Right cardiac atrium (tissue), 5 donors: Measurements from ENCODE around the gene ZNHIT2. TPM values are rescaled to one million over a fixed set of nuclear protein-coding genes. Genes with fewer than 3 reads are reported as not detected.

Experiments used
- ATAC-seq, 2 donors: fragments of 200-7000 bp; cut with Tn5 transposase; one replicate each; pipeline versions ENCODE4 v1.8.0 to v1.9.1; 2020; ENCODE audit warnings: moderate library complexity in 2 of 2, mild to moderate bottlenecking in 1 of 2
- DNase-seq, 3 donors: peaks; one replicate each; pipeline ENCODE4 v3.0.0-alpha.2; 2020
- H3K27ac ChIP-seq: one replicate; pipeline ENCODE4 v1.5.1; 2013; ENCODE audit warnings: mild to moderate bottlenecking, low read length, control low read depth, moderate library complexity
- H3K27me3 ChIP-seq: one replicate; pipeline ENCODE4 v1.6.1; 2013; ENCODE audit not compliant: control insufficient read depth, insufficient read depth
- H3K4me1 ChIP-seq: one replicate; pipeline ENCODE4 v1.6.1; 2013; ENCODE audit warnings: low read length; ENCODE audit not compliant: control insufficient read depth, insufficient read depth
- H3K4me3 ChIP-seq: one replicate; pipeline ENCODE4 v1.5.1; 2013; ENCODE audit warnings: low read length, control low read depth
- H3K9me3 ChIP-seq: one replicate; pipeline ENCODE4 v1.6.1; 2013; ENCODE audit warnings: low read length; ENCODE audit not compliant: control insufficient read depth
- WGBS: extraction: QIAGEN DNeasy Blood & Tissue Kit; methylation state at CpG from one replicate; pipeline ENCODE4 v1.1.7; 2013; 5-methylcytosine and 5-hydroxymethylcytosine counted together
- intact Hi-C, 4 donors: fragments of 100-400 bp; cut with DNase I; formaldehyde crosslinking; loops; one replicate each; pipeline versions ENCODE4 v1.11.0 to v1.14.0; 2022 to 2023
- polyA plus RNA-seq: library from polyadenylated mRNA; stranded (reverse); fragments of 200-250 nt; gene quantifications from one replicate; pipeline ENCODE4 v1.2.3, GENCODE V29; 2013
- total RNA-seq, 4 donors: library from RNA; stranded (reverse); fragmentation: NEBNext Ultra II Directional; extraction: Animal tissue kit (Norgen Biotek cat#: 25700); gene quantifications; one replicate each; pipeline ENCODE4 v1.2.1, GENCODE V29; 2021
- donor health status: healthy with polysubstance abuse.
- donor health status: DM: no; HTN: yes; CAD: no.
- donor health status: DM: no; HTN: no; CAD: no.
- donor health status: DM: no; HTN: yes; CAD: no; lungs with severe emphysema.
- donor health status: DM: yes; HTN: yes; CAD: no.

The ZNHIT2 gene
- total and polyA plus RNA-seq, 5 donors, result 6.4 to 11.6 (median 7.9) TPM

DNA sequence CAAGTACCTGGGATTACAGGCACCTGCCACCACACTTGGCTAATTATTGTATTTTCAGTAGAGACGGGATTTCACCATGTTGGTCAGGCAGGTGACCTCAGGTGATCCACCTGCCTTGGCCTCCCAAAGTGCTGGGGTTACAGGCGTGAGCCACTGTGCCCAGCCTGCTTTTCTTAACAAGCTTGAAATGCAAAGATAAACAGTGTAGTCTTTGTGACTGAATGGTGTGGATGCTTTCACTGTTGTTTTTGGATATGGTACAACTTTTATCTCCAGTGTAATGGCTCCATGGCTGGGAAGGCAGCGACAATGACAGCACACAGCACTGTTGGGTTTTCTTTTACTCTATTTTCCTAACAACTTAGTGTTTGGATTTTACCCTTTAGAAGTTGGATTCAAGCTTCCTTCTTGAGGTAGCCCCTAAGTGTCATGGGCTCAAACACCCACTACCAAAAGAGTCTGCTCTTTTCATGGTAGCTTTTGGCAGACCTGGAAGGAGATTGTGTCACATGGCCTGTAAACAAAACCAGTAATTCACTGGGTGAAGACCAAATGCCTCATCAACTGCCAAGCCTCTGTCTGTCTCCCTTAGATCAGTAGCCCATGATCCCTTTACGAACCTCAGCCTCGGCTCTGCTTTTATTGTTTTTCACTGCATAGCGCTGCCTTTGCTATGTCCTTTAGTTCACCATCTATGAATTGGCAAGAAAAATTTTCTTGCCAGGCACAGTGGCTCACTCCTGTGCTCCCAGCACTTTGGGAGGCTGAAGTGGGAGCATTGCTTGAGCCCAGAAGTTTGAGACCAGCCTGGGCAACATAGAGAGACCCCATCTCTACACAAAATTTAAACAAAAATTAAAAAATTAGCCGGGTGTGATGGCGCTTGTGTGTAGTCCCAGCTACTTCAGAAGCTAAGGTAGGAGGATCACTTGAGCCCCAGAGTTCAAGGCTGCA, 15.1 kb downstream of the ZNHIT2 start:
- Histone ChIP-seq H3K9me3 (no peaks in the 10 kb centered on the region), H3K27ac (peak overlapping the region; percentile 88), H3K27me3 (no peaks in the 10 kb centered on the region), H3K4me1 (peaks cover 9% of the 10 kb centered on the region), H3K4me3 (no peak overlapping the region)
- WGBS, result 57% methylated on average over 8 of the region's 8 CpGs
- peak in 1 of 3 donors; percentile 62 for DNase-seq
- intact Hi-C loops, result no loop called here
- peak; percentile 78 to 83 for ATAC-seq

DNA sequence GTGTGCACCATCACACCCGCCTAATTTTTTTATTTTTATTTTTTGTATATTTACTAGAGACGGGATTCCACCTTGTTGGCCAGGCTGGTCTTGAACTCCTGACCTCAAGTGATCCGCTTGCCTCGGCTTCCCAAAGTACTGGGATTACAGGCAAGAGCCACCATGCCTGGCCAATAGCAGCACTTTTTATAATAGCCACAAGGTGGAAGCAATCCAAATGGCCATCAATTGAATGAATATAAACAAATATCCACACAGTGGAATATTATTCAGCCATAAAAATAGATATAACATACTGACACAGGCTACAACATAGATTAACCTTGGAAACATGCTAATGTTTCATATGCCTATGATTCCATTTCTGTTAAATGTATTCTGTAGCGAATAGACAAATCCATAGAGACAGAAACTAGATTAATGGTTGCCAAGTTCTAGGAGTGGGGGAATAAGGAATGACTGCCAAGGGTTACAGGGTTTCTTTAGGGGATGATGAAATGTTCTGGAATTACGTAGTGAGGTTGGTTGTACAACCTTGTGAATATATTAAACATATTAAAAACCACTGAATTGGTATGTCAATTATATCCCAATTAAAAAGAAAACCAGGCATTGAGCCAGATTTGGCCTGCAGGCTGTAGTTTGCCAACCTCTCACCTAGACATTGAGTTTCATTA, 16.7 kb downstream of the ZNHIT2 start:
- H3K4me3 ChIP-seq, result no peak overlapping the region
- H3K27ac ChIP-seq, result no peak overlapping the region
- intact Hi-C loops, result no loop called here
- no peaks in the 10 kb centered on the region for H3K27me3 ChIP-seq
- 73% methylated on average over 6 of the region's 6 CpGs for WGBS
- no peak for DNase-seq
- H3K4me1 ChIP-seq, result peaks cover 9% of the 10 kb centered on the region
- H3K9me3 ChIP-seq, result no peaks in the 10 kb centered on the region
- no peak for ATAC-seq

DNA sequence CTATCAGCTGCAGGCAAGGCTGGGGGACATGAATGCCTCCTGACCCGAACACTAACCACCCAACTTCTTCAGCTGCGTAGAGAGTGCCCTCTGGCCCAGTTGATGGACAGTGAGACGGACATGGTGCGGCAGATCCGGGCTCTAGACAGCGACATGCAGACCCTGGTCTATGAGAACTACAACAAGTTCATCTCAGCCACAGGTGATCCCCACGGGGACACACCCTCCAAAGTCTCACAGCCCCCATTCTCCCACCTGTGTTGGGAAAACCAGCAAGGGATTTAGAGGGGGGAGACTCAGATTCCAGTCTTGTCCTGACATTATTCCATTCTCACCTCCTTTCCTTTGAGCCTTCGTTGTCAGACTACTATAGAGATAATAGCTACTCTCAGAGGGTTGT, 20.6 kb downstream of the ZNHIT2 start:
- Histone ChIP-seq H3K27me3 (no peaks in the 10 kb centered on the region), H3K27ac (peak overlapping the region; percentile 92), H3K4me3 (peak overlapping the region; percentile 91), H3K4me1 (peaks cover 2% of the 10 kb centered on the region), H3K9me3 (no peaks in the 10 kb centered on the region)
- WGBS, result 35% methylated on average over 8 of the region's 8 CpGs
- no peak for DNase-seq
- ATAC-seq, result no peak
- intact Hi-C loops, result no loop called here

DNA sequence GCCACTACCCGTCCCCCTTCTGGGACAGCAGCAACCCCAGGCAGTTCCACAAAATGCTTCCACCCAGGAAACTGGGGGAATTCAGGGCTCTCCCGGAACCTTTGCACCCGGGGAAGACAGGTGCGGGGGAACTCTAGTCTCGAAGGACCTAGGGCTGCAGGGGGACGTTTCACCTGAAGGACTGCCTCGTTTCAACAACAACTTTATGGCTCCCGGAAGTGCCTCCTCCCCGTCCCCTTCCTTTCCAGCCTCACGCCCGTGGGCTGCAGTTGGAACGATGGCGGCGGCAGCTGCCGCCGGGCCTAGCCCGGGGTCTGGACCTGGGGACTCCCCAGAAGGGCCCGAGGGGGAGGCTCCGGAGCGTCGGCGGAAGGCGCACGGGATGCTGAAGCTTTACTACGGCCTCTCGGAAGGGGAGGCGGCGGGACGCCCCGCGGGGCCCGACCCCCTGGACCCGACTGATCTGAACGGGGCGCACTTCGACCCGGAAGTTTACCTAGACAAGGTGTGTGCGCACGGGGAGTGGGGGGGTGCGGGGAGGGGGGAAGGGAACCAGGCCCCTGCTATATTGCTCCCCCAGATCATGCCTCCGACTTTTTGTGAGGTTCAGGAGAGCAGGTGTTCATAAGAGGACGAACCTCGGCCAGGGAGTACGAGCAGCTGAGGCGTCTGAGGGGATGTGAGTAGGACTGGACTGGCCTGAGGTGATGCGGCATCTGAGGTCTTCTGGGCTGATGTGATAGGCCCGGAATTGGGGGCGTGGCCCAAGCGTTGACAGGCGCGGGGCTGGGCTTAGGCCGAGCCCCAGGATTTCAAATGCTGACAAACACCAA, 21.3 kb downstream of the ZNHIT2 start, which contains the start of gene VPS51:
Gene VPS51 (plus strand): TSS at position 241 of the 833 bp plus-strand sequence. CDS start 37 bp downstream, at position 278.
- Histone ChIP-seq H3K27ac (peak within 1 kb of the TSS; percentile 92), H3K4me1 (no peaks in the 10 kb centered on the region), H3K27me3 (no peaks in the 10 kb centered on the region), H3K4me3 (peak within 1 kb of the TSS; percentile 91), H3K9me3 (no peaks in the 10 kb centered on the region)
- intact Hi-C loops, result no loop called here
- WGBS, result under 1% methylated on average over 52 of the region's 52 CpGs
- ATAC-seq (peak; percentile 96 to 97), DNase-seq (peak; percentile 91 to 96 (median 95))

DNA sequence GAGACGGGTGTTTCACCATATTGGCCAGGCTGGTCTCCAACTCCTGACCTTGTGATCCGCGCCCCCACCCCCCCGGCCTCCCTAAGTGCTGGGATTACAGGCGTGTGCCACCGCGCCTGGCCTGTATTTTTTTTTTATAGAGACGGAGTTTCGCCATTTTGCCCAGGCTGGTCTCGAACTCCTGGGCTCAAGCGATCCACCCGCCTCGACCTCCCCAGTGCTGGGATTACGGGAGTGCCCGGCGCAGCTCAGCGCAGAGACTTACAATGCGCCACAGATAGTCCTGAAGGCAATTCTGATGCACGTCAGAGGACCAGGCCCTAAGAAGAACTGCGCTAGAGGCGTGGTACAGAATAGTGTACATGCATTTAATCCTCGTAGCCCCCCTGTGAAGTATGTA, 22.1 kb downstream of the ZNHIT2 start:
- Histone ChIP-seq H3K27me3 (no peaks in the 10 kb centered on the region), H3K27ac (peak overlapping the region; percentile 19), H3K4me3 (no peak overlapping the region), H3K4me1 (no peaks in the 10 kb centered on the region), H3K9me3 (no peaks in the 10 kb centered on the region)
- WGBS, result 79% methylated on average over 22 of the region's 22 CpGs
- intact Hi-C loops, result no loop called here
- ATAC-seq, result peak; percentile 6 to 8
- peak in 1 of 3 donors; percentile 60 for DNase-seq

DNA sequence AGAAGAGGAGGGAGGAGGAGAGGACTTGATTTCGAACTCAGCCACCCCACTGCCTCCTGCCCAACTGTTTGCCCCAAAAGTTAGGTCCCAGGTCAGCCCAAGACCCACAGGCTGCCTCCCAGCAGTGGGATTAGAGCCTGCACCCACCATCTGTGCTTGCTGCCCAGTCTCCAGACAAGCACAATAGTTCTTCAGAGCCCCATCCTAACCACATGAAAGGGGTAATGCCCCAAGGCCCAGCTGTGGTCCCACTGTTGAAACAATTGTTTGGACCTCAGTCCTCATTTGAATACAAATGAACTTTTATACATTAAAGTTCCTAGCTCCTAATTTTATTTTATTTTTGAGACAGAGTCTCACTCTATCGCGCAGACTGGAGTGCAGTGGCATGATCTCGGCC, 26.9 kb downstream of the ZNHIT2 start:
- Histone ChIP-seq H3K4me1 (no peaks in the 10 kb centered on the region), H3K27me3 (no peaks in the 10 kb centered on the region), H3K27ac (no peak overlapping the region), H3K9me3 (no peaks in the 10 kb centered on the region), H3K4me3 (no peak overlapping the region)
- 97% methylated on average over 4 of the region's 4 CpGs for WGBS
- intact Hi-C loops, result no loop called here
- DNase-seq (no peak), ATAC-seq (no peak)

DNA sequence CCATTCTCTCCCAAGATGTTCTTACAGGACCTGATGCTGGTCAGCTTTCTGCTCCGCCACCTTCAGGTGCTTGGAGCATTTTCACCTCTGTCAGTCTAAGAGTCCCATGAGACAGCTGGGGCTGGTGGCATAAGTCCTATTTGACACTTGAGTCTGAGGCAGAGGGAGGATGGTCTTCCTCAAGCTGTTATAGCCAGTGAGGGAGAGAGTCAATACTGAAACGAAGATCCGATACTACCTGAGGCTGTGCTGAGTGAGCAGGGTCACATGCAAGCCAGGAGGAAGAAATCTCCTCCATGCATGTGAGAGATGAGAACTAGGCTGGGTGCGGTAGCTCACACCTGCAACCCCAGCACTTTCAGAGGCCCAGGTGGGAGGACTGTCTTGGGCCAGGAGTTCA, 27.9 kb downstream of the ZNHIT2 start:
- Histone ChIP-seq H3K4me3 (no peak overlapping the region), H3K27me3 (no peaks in the 10 kb centered on the region), H3K27ac (no peak overlapping the region), H3K9me3 (no peaks in the 10 kb centered on the region), H3K4me1 (peaks cover 2% of the 10 kb centered on the region)
- no peak for ATAC-seq
- 94% methylated on average over 4 of the region's 4 CpGs for WGBS
- peak in 2 of 3 donors; percentile 2 to 9 for DNase-seq
- intact Hi-C loops, result loop anchor here in 1 of 4 donors (10.0 kb wide), 1 partner anchor 75 kb away; the partner anchor contains the start of gene ARL2

DNA sequence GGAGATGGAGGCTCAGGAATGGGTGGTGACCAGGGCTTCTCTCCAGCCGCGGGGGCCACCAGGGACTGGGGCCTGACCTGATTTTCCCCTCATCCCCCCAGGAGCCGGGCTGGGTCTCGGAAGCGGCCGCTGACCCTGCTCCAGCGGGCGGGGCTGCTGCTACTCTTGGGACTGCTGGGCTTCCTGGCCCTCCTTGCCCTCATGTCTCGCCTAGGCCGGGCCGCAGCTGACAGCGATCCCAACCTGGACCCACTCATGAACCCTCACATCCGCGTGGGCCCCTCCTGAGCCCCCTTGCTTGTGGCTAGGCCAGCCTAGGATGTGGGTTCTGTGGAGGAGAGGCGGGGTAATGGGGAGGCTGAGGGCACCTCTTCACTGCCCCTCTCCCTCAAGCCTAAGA, 29.7 kb downstream of the ZNHIT2 start:
- WGBS, result 94% methylated on average over 15 of the region's 15 CpGs
- DNase-seq, result peak in 2 of 3 donors; percentile 6 to 38
- intact Hi-C loops, result loop anchor here in 1 of 4 donors (10.0 kb wide), 1 partner anchor 73 kb away; the partner anchor contains the start of gene ARL2

DNA sequence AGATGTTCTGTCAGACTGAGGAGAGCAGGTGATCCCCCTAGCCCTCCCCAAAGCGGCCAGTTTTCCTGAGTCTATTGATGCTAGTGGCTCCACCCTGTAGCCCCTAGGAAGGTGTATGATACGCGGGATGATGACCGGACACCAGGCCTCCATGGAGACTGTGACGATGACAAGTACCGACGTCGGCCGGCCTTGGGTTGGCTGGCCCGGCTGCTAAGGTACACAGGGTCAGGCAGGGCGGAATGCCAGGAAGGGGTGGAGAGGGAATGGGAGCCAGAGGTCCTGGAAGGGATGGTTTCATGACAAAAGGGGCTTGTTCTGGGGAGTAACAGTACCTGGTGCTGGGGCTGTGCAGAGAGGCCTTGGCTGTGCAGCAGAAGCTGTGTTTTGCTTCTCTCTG, 30.3 kb downstream of the ZNHIT2 start:
- no peaks in the 10 kb centered on the region for H3K27me3 ChIP-seq
- 86% methylated on average over 11 of the region's 11 CpGs for WGBS

More for the DNA sequence above, 29.7 kb downstream of the ZNHIT2 start:
- Histone ChIP-seq H3K4me3 (no peak overlapping the region), H3K27ac (no peak overlapping the region), H3K4me1 (peaks cover 2% of the 10 kb centered on the region), H3K9me3 (no peaks in the 10 kb centered on the region), H3K27me3 (no peaks in the 10 kb centered on the region)
- ATAC-seq, result no peak

DNA sequence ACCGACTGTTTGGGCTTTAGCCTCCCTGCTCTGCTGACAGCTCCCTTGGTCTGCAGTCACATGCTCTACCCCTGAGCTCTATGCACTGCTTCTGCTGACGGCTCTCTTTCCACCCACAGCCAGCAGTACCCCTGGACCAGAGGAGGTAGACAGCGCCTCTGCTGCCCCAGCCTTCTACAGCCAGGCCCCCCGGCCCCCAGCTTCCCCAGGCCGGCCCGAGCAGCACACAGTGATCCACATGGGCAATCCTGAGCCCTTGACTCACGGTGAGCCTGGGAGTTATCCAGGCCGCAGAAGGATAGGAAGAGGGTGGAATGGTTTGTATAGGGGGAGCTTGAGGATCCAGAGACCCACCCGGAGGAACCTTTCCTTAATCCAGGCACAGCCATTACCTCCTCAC, 30.7 kb downstream of the ZNHIT2 start:
- WGBS, result 89% methylated on average over 9 of the region's 9 CpGs
- Histone ChIP-seq H3K27ac (no peak overlapping the region), H3K4me3 (no peak overlapping the region), H3K9me3 (no peaks in the 10 kb centered on the region), H3K27me3 (no peaks in the 10 kb centered on the region), H3K4me1 (peaks cover 2% of the 10 kb centered on the region)
- DNase-seq (peak in 2 of 3 donors; percentile 6 to 12), ATAC-seq (no peak)
- intact Hi-C loops, result loop anchor here in 1 of 4 donors (10.0 kb wide), 1 partner anchor 72 kb away; the partner anchor contains the start of gene ARL2

More for the DNA sequence above, 30.3 kb downstream of the ZNHIT2 start:
- H3K9me3 ChIP-seq, result no peaks in the 10 kb centered on the region
- DNase-seq, result peak in 2 of 3 donors; percentile 20 to 65
- no peak overlapping the region for H3K4me3 ChIP-seq
- peaks cover 2% of the 10 kb centered on the region for H3K4me1 ChIP-seq
- no peak overlapping the region for H3K27ac ChIP-seq
- no peak for ATAC-seq
- intact Hi-C loops, result loop anchor here in 1 of 4 donors (10.0 kb wide), 1 partner anchor 72 kb away; the partner anchor contains the start of gene ARL2
